Measurements from ENCODE around the gene GRAMD2A.

Gene GRAMD2A

GRCh38 chr15:72113347-72114031 is 84.1 kb downstream of the GRAMD2A start:
- no CpG with 5 or more reads among the region's 4 CpGs for WGBS (ENCODE audit: extremely low coverage, insufficient coverage, low lambda C conversion rate)
- no peak overlapping the region for H3K27ac ChIP-seq (ENCODE audit: low read depth, low read length)
- no peak overlapping the region for H4K8ac ChIP-seq (ENCODE audit: low read depth, low read length)
- no peaks in the 10 kb centered on the region for H3K36me3 ChIP-seq (ENCODE audit: control insufficient read depth, insufficient read depth, low read length)
- H3K18ac ChIP-seq (ENCODE audit: low read length): no peak overlapping the region
- no peak overlapping the region for H3K9ac ChIP-seq (ENCODE audit: low read length)
- H2AK5ac ChIP-seq (ENCODE audit: low read length): no peak overlapping the region
- H3K4me3 ChIP-seq (ENCODE audit: low read length): no peak overlapping the region
- no peak for DNase-seq
- H3K79me1 ChIP-seq (ENCODE audit: low read length): peaks cover 3% of the 10 kb centered on the region
- H3K23ac ChIP-seq (ENCODE audit: low read length): no peak overlapping the region
- no peak overlapping the region for H2BK5ac ChIP-seq (ENCODE audit: low read length)
- no peak overlapping the region for H3K4me2 ChIP-seq (ENCODE audit: low read length)
- H3K79me2 ChIP-seq (ENCODE audit: control insufficient read depth, insufficient read depth, low read length): no peaks in the 10 kb centered on the region
- H3K27me3 ChIP-seq (ENCODE audit: insufficient read depth, low read length, poor library complexity): no peaks in the 10 kb centered on the region
- H3K56ac ChIP-seq (ENCODE audit: low read length): no peak overlapping the region
- H3K4ac ChIP-seq (ENCODE audit: low read depth, low read length): no peak overlapping the region
- H4K5ac ChIP-seq (ENCODE audit: low read length): no peak overlapping the region
- no peak overlapping the region for H2BK120ac ChIP-seq (ENCODE audit: low read depth, low read length)
- H3K4me1 ChIP-seq (ENCODE audit: control insufficient read depth, low read depth, low read length): no peaks in the 10 kb centered on the region
- no peak overlapping the region for H2BK15ac ChIP-seq (replicated peaks; ENCODE audit: low read depth)

- H2BK5ac ChIP-seq (ENCODE audit: low read length): no peak overlapping the region
- H3K4me3 ChIP-seq (ENCODE audit: low read length): no peak overlapping the region
- no peak overlapping the region for H4K5ac ChIP-seq (ENCODE audit: low read length)
- no peaks in the 10 kb centered on the region for H3K36me3 ChIP-seq (ENCODE audit: control insufficient read depth, insufficient read depth, low read length)
- H2AK5ac ChIP-seq (ENCODE audit: low read length): no peak overlapping the region
- peaks cover 3% of the 10 kb centered on the region for H3K79me1 ChIP-seq (ENCODE audit: low read length)
- no peak overlapping the region for H3K4me2 ChIP-seq (ENCODE audit: low read length)
- no peak overlapping the region for H3K27ac ChIP-seq (ENCODE audit: low read depth, low read length)
- H3K4me1 ChIP-seq (ENCODE audit: control insufficient read depth, low read depth, low read length): no peaks in the 10 kb centered on the region
- H3K9ac ChIP-seq (ENCODE audit: low read length): no peak overlapping the region
- H4K8ac ChIP-seq (ENCODE audit: low read depth, low read length): no peak overlapping the region
- H3K27me3 ChIP-seq (ENCODE audit: insufficient read depth, low read length, poor library complexity): no peaks in the 10 kb centered on the region
- no peaks in the 10 kb centered on the region for H3K79me2 ChIP-seq (ENCODE audit: control insufficient read depth, insufficient read depth, low read length)
- H2BK120ac ChIP-seq (ENCODE audit: low read depth, low read length): no peak overlapping the region
- H3K56ac ChIP-seq (ENCODE audit: low read length): no peak overlapping the region
- H3K4ac ChIP-seq (ENCODE audit: low read depth, low read length): no peak overlapping the region
- DNase-seq: no peak
- no peak overlapping the region for H2BK15ac ChIP-seq (replicated peaks; ENCODE audit: low read depth)
- H3K18ac ChIP-seq (ENCODE audit: low read length): no peak overlapping the region
- no peak overlapping the region for H3K23ac ChIP-seq (ENCODE audit: low read length)
These were observed 84.8 kb downstream of the GRAMD2A start for GRCh38 chr15:72112805-72113204.

GRCh38 chr15:72112116-72112515 is 85.5 kb downstream of the GRAMD2A start:
- Histone ChIP-seq H2AK5ac (ENCODE audit: low read length) (no peak overlapping the region), H2BK120ac (ENCODE audit: low read depth, low read length) (no peak overlapping the region), H2BK15ac (replicated peaks; ENCODE audit: low read depth) (no peak overlapping the region), H3K4me2 (ENCODE audit: low read length) (no peak overlapping the region), H2BK5ac (ENCODE audit: low read length) (no peak overlapping the region), H3K56ac (ENCODE audit: low read length) (no peak overlapping the region), H3K36me3 (ENCODE audit: control insufficient read depth, insufficient read depth, low read length) (no peaks in the 10 kb centered on the region), H3K27ac (ENCODE audit: low read depth, low read length) (no peak overlapping the region), H3K79me1 (ENCODE audit: low read length) (peaks cover 3% of the 10 kb centered on the region), H3K23ac (ENCODE audit: low read length) (no peak overlapping the region), H4K8ac (ENCODE audit: low read depth, low read length) (no peak overlapping the region), H3K18ac (ENCODE audit: low read length) (no peak overlapping the region), H3K27me3 (ENCODE audit: insufficient read depth, low read length, poor library complexity) (no peaks in the 10 kb centered on the region), H3K9ac (ENCODE audit: low read length) (no peak overlapping the region), H3K4me3 (ENCODE audit: low read length) (no peak overlapping the region), H3K4ac (ENCODE audit: low read depth, low read length) (no peak overlapping the region), H3K4me1 (ENCODE audit: control insufficient read depth, low read depth, low read length) (no peaks in the 10 kb centered on the region), H4K5ac (ENCODE audit: low read length) (no peak overlapping the region), H3K79me2 (ENCODE audit: control insufficient read depth, insufficient read depth, low read length) (no peaks in the 10 kb centered on the region)
- DNase-seq: no peak
- WGBS (ENCODE audit: extremely low coverage, insufficient coverage, low lambda C conversion rate): no CpG with 5 or more reads among the region's 2 CpGs

- H3K79me1 ChIP-seq (ENCODE audit: low read length): peaks cover 3% of the 10 kb centered on the region
- H4K8ac ChIP-seq (ENCODE audit: low read depth, low read length): no peak overlapping the region
- no peak overlapping the region for H4K5ac ChIP-seq (ENCODE audit: low read length)
- H3K4me2 ChIP-seq (ENCODE audit: low read length): no peak overlapping the region
- H2AK5ac ChIP-seq (ENCODE audit: low read length): no peak overlapping the region
- H3K36me3 ChIP-seq (ENCODE audit: control insufficient read depth, insufficient read depth, low read length): no peaks in the 10 kb centered on the region
- H3K23ac ChIP-seq (ENCODE audit: low read length): no peak overlapping the region
- no peak overlapping the region for H2BK5ac ChIP-seq (ENCODE audit: low read length)
- H3K4me1 ChIP-seq (ENCODE audit: control insufficient read depth, low read depth, low read length): no peaks in the 10 kb centered on the region
- H3K27me3 ChIP-seq (ENCODE audit: insufficient read depth, low read length, poor library complexity): no peaks in the 10 kb centered on the region
- WGBS (ENCODE audit: extremely low coverage, insufficient coverage, low lambda C conversion rate): no CpG with 5 or more reads among the region's 3 CpGs
- H3K4me3 ChIP-seq (ENCODE audit: low read length): no peak overlapping the region
- no peaks in the 10 kb centered on the region for H3K79me2 ChIP-seq (ENCODE audit: control insufficient read depth, insufficient read depth, low read length)
- no peak overlapping the region for H2BK15ac ChIP-seq (replicated peaks; ENCODE audit: low read depth)
- H3K4ac ChIP-seq (ENCODE audit: low read depth, low read length): no peak overlapping the region
- no peak for DNase-seq
- H3K9ac ChIP-seq (ENCODE audit: low read length): no peak overlapping the region
- no peak overlapping the region for H3K27ac ChIP-seq (ENCODE audit: low read depth, low read length)
- H2BK120ac ChIP-seq (ENCODE audit: low read depth, low read length): no peak overlapping the region
- no peak overlapping the region for H3K56ac ChIP-seq (ENCODE audit: low read length)
- H3K18ac ChIP-seq (ENCODE audit: low read length): no peak overlapping the region
These were observed 87.2 kb downstream of the GRAMD2A start for GRCh38 chr15:72110355-72110754.
